Mucosa of rectum (tissue), 2 donors: Measurements from ENCODE around the gene ITSN1.

Experiments
- H3K27ac ChIP-seq, 2 donors: one replicate each; pipeline ENCODE4 v1.7.0; 2013; ENCODE audit warnings: inconsistent platforms in 2 of 2, low read depth in 2 of 2, low read length in 2 of 2
- H3K27me3 ChIP-seq, 2 donors: one replicate each; pipeline ENCODE4 v1.7.0; 2013; ENCODE audit warnings: low read length in 2 of 2; ENCODE audit not compliant: control insufficient read depth in 2 of 2, insufficient read depth in 2 of 2
- H3K36me3 ChIP-seq, 2 donors: one replicate each; pipeline ENCODE4 v1.7.0; 2013; ENCODE audit warnings: low read length in 2 of 2; ENCODE audit not compliant: control insufficient read depth in 2 of 2, insufficient read depth in 2 of 2
- H3K4me1 ChIP-seq, 2 donors: one replicate each; pipeline ENCODE4 v1.7.0; 2013; ENCODE audit warnings: low read length in 2 of 2, mild to moderate bottlenecking in 1 of 2; ENCODE audit not compliant: control insufficient read depth in 2 of 2, insufficient read depth in 2 of 2
- H3K4me3 ChIP-seq, 2 donors: one replicate each; pipeline ENCODE4 v1.7.0; 2013; ENCODE audit warnings: low read length in 2 of 2
- H3K9ac ChIP-seq, 2 donors: one replicate each; pipeline ENCODE4 v1.7.0; 2013; ENCODE audit warnings: low read length in 2 of 2, low read depth in 1 of 2, mild to moderate bottlenecking in 1 of 2
- H3K9me3 ChIP-seq, 2 donors: one replicate each; pipeline ENCODE4 v1.7.0; 2013; ENCODE audit warnings: low read length in 2 of 2; ENCODE audit not compliant: control insufficient read depth in 2 of 2
- donor health status: healthy.
- donor health status: Normal muscosa, but diverticular disease.

ITSN1 gene

DNA sequence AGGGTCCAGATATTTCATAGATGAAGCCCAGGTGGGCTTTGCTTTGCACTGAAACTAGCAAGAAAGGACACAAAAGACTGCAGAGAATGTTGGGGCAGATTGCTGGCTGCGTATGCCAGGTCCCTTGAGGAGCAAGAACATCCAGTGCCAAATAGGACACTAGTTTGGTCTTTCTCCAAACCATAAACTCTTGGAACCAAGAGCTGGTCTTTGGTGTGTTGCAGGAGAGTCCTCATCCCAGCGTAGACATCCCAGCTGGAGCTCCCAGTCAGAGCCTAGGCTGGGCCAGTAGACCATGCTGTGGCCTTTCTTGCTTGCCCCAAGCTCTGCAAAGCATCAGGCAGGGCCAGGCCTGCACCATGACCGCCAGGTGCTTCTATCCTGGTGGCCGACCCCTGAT lies 185.8 kb downstream of the ITSN1 start:
- H3K36me3 ChIP-seq, result peaks cover 9 to 10% of the 10 kb centered on the region in 2 donors
- H3K4me3 ChIP-seq, result no peak overlapping the region
- H3K9ac ChIP-seq, result no peak overlapping the region
- H3K9me3 ChIP-seq, result no peaks in the 10 kb centered on the region
- H3K4me1 ChIP-seq, result peaks cover 0 to 3% of the 10 kb centered on the region in 2 donors
- H3K27ac ChIP-seq, result no peak overlapping the region
- H3K27me3 ChIP-seq, result no peaks in the 10 kb centered on the region

DNA sequence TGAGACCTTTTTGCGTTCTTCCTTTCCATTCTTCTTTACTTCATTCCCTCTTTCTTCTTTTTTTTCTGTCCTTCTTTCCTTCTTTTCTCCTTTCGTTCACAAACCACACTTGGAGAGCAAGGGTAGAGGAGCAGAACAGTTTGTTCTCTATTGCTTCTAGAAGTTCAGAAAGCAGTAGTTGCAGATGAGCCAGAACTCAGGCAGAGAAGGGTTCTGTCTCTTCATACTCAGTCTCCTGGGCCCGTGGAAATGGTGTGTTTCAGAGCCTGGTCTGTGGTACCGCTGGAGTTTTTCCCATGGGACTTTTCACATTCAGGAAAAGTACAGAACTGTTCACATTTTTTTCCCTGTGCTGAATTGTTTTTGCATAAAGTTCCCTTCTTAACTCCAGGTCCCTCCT lies 186.3 kb downstream of the ITSN1 start:
- Histone ChIP-seq H3K4me3 (no peak overlapping the region), H3K36me3 (peaks cover 8% of the 10 kb centered on the region in 2 donors), H3K27ac (no peak overlapping the region), H3K4me1 (peaks cover 0 to 3% of the 10 kb centered on the region in 2 donors), H3K9me3 (no peaks in the 10 kb centered on the region), H3K9ac (no peak overlapping the region), H3K27me3 (no peaks in the 10 kb centered on the region)

DNA sequence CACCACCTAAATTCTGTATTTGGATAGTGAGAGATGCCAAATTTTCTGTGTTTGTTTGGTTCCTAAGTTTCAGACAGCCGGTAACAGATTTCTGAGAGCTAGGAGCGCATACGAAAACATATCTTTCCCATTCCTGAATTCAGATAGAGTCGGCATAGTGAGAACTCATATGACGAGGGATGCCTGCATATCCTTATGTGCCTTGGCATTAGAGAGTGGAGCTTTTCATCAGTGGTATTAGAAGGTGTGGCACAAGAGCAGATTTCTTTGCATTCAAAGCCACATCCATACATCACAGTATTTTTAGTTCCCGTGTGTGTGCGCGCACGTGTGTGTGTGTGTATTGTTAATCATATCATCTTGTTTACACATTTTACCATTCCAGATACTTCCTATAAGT lies 187.5 kb downstream of the ITSN1 start:
- Histone ChIP-seq H3K27ac (no peak overlapping the region), H3K9me3 (no peaks in the 10 kb centered on the region), H3K4me1 (peaks cover 0 to 3% of the 10 kb centered on the region in 2 donors), H3K9ac (no peak overlapping the region), H3K36me3 (peaks cover 5 to 6% of the 10 kb centered on the region in 2 donors), H3K27me3 (no peaks in the 10 kb centered on the region), H3K4me3 (no peak overlapping the region)

DNA sequence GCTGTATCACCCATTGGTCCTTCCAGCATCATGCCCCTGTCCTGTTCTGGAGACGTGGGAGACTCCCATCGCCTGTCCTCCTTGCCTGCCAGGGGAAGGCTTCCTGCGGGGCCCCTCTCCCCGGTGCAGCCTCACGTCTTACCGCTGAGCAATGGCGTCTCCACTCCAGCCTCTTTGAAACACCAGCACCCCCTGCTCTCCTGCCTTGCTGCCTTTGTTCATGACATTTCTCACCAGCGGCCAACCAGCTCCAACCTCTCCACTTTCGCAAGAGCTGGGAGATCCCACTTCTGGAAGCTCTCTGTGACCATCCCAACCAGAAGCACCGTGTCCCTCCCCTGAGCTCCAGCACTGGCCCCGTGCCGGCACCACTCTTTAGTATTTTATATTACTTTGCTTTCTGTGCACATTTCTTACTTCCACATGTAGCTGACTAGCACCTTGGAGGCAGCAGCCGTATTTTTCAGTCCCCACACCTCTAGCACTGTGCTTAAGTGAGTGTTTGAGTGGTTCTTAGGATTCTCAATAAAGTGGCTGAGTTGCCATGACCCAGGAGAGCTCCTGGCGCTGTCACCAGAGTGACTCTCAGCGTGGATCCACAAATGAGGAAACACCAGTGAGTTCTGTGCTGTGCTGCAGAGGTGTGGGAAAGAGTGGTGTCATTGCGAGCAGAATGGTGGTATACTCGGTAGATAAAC lies 189.8 kb downstream of the ITSN1 start:
- no peak overlapping the region for H3K4me3 ChIP-seq
- H3K27me3 ChIP-seq, result no peaks in the 10 kb centered on the region
- H3K9ac ChIP-seq, result no peak overlapping the region
- H3K4me1 ChIP-seq, result peaks cover 0 to 3% of the 10 kb centered on the region in 2 donors
- no peak overlapping the region for H3K27ac ChIP-seq
- peaks cover 8 to 9% of the 10 kb centered on the region in 2 donors for H3K36me3 ChIP-seq
- no peaks in the 10 kb centered on the region for H3K9me3 ChIP-seq

DNA sequence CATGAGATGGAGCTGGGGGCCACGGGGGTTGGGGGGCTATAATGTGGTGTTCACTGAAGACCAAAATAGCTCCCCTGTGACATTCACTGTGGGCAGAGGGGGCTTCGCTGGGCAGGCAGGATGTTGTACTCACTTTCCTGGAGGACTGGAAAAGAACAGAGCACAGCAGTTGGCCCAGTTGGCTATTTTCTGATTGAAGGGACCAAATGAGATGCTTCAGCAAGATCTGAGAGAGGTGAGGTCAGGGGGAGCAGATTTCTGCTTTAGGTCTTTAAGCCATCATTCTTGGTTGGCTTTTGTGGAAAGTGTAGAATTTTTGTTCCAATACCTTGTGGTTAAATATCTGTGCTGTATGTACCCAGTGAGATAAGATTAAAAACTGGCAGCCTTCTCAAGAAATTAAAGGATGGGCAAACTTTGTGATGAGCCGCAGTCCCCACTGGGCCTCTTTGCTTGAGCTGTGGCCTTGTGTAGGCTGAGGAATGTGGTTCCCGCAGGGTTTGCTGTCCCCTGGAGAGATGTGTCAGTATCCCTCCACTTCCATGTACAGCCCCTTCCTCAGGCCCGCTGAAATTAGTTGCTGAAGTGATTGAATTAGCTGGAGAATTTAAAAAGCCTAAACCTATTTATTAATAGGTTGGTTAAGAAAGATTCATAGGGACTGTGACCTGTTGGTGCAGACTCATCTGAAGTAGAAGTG lies 192.7 kb downstream of the ITSN1 start:
- no peaks in the 10 kb centered on the region for H3K27me3 ChIP-seq
- no peak overlapping the region for H3K4me3 ChIP-seq
- H3K9ac ChIP-seq, result no peak overlapping the region
- peaks cover 10 to 14% of the 10 kb centered on the region in 2 donors for H3K36me3 ChIP-seq
- H3K9me3 ChIP-seq, result no peaks in the 10 kb centered on the region
- no peaks in the 10 kb centered on the region for H3K4me1 ChIP-seq
- H3K27ac ChIP-seq, result no peak overlapping the region

- no peak overlapping the region for H3K4me3 ChIP-seq
- peaks cover 6 to 11% of the 10 kb centered on the region in 2 donors for H3K36me3 ChIP-seq
- H3K27ac ChIP-seq, result no peak overlapping the region
- H3K9me3 ChIP-seq, result no peaks in the 10 kb centered on the region
- H3K27me3 ChIP-seq, result no peaks in the 10 kb centered on the region
- no peak overlapping the region for H3K9ac ChIP-seq
- H3K4me1 ChIP-seq, result no peaks in the 10 kb centered on the region
Measured at GRCh38 chr21:33835920-33836319, 193.6 kb downstream of the ITSN1 start.

DNA sequence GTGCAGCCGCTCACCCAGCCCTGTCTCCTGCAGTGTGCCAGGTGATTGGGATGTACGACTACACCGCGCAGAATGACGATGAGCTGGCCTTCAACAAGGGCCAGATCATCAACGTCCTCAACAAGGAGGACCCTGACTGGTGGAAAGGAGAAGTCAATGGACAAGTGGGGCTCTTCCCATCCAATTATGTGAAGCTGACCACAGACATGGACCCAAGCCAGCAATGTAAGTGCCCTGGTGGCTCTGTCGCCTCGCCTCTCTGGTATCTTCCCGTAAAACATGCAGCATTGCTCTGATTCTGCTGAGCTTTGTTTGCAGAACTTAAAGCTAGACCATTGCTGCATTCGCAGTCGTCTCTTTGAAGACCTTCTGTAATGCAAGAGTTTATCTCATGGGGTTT lies 194.1 kb downstream of the ITSN1 start:
- H3K4me1 ChIP-seq, result no peaks in the 10 kb centered on the region
- H3K36me3 ChIP-seq, result peaks cover 6 to 8% of the 10 kb centered on the region in 2 donors
- no peak overlapping the region for H3K27ac ChIP-seq

DNA sequence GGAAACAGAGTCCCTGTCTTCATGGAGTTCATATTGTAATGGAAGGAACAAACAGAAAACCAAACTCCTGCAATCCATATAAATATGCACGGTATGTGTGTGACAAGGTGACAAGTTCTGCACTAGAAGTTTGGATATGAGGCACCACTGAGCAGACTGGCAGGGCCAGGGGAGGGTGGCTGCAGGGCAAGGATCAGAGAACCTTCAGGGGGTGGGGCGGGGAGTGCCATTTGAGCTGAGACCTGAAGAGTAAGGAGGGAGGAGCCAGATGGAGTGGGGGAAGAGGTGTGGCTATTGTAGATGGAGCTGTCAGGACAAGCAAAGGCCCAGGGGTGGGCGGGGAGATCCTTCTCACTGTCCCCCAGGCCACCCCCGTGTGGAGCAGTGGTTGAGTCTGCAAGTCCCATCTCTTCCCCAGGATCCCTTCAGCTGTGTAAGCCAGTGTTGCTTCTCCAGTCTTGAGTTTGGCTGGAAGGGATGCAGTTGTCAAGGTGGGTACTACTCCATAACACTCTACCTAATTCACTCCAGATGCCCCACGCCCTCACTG lies 196.9 kb downstream of the ITSN1 start:
- no peak overlapping the region for H3K9ac ChIP-seq
- no peaks in the 10 kb centered on the region for H3K4me1 ChIP-seq
- H3K27me3 ChIP-seq, result no peaks in the 10 kb centered on the region
- no peak overlapping the region for H3K4me3 ChIP-seq
- H3K27ac ChIP-seq, result no peak overlapping the region
- no peaks in the 10 kb centered on the region for H3K9me3 ChIP-seq
- peaks cover 6 to 8% of the 10 kb centered on the region in 2 donors for H3K36me3 ChIP-seq

More for the DNA sequence above, 194.1 kb downstream of the ITSN1 start:
- no peaks in the 10 kb centered on the region for H3K9me3 ChIP-seq
- H3K9ac ChIP-seq, result no peak overlapping the region
- H3K27me3 ChIP-seq, result no peaks in the 10 kb centered on the region
- no peak overlapping the region for H3K4me3 ChIP-seq

- H3K9me3 ChIP-seq, result no peaks in the 10 kb centered on the region
- no peak overlapping the region for H3K9ac ChIP-seq
- no peaks in the 10 kb centered on the region for H3K27me3 ChIP-seq
- no peaks in the 10 kb centered on the region for H3K4me1 ChIP-seq
- H3K27ac ChIP-seq, result no peak overlapping the region
- no peak overlapping the region for H3K4me3 ChIP-seq
- H3K36me3 ChIP-seq, result peaks cover 6 to 8% of the 10 kb centered on the region in 2 donors
Measured at GRCh38 chr21:33839806-33840205, 197.5 kb downstream of the ITSN1 start.

DNA sequence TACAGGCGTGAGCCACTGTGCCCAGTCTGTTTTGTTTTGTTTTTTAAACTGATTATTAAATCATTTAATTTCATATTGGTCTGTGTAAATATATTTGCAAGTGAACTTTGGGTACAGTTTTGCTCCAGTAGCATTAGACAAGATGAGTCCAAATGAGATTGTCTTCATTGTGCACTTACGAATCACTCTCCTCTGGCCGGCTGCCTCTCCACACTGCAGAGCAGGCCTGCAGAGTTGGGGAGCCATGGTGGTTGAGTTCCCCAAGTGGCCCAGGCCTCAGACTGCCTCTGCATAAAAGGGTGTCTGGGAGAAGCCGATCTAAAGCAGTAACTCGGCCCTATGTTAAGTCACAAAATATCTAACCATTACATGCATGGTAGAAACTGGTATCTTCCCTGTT lies 198.5 kb downstream of the ITSN1 start:
- Histone ChIP-seq H3K36me3 (peaks cover 6 to 8% of the 10 kb centered on the region in 2 donors), H3K4me3 (no peak overlapping the region), H3K9me3 (no peaks in the 10 kb centered on the region), H3K27me3 (no peaks in the 10 kb centered on the region), H3K4me1 (no peaks in the 10 kb centered on the region), H3K27ac (no peak overlapping the region), H3K9ac (no peak overlapping the region)
